HG02870 (cell line): ENCODE measurements around the gene SANBR.
"Not testable (repeated sequence)": the region's sequence is repeated elsewhere in the genome, so short reads cannot be mapped to it uniquely, and the experiment has no call there.

Experiments used
- ATAC-seq: cut with Tn5 transposase; IDR thresholded peaks from one replicate; pipeline ENCODE4 v1.9.1; 2021; ENCODE audit warnings: mild to moderate bottlenecking, moderate library complexity; ENCODE audit not compliant: unreplicated experiment

The SANBR gene

GRCh38 chr2:61065714-61066709 is at the start of gene SANBR:
Gene SANBR, plus strand, starts transcription at chr2:61065871. Its CDS starts 4,480 bp downstream, at chr2:61070351.
- ATAC-seq, result peak; percentile 94

- no peak for ATAC-seq
These were observed 49.7 kb upstream of the SANBR start for GRCh38 chr2:61015976-61016375.

DNA sequence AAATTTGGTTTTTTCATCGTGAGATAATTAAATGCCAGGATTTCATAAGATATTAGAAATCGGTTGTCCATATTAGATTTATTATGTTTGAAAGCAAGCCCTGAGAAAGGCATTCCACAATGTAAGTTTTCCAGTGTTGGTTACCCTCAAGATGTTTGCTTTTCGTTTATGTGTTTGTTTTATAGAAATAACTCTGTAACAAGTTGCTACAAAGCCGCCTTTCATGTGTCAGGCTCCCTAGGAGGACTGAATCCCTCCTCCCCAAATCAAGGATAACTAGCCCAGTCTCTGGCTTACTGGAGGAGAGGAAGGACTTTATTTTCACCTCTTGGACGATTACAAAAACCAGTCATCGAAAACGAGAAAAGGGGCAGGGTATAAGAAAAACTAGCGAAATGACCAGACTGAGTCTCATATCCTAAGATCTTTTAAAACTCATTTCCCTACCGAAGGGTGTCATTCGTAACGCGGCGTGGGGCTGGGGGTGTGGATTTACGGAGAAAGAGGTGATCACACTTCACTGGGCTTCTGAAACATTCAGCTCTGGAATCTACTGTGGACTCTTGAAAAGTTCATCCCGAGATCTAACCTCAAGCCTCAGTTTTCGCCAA is 49.2 kb upstream of the SANBR start:
- ATAC-seq, result peak; percentile 26

DNA sequence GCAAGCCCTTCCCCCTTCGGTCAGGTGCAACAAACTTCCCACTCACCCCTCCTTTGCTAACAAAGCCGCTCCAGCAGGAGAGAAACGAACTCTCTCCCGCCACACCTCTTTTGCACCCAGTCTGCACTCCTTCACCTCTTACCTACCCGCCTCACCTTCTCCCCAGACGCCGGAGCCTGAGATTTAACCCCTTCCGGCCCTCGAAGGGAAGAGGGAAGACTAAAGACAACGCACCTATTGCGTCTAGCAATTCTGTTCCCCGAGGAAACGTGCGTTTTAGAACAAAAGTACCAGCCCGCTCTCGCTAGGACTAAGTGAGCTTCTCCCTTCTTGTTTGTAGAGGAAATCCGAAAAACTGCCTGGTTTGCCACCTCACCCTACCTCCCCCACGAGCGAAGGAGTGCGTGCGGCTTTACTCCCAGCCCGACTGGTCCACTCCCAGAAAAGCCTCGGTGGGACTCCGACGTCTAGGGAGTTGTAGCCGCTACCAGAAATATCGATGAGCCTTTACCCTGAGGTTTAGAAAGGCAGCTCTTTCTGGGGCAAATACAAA is 48.6 kb upstream of the SANBR start:
- ATAC-seq, result peak; percentile 44

DNA sequence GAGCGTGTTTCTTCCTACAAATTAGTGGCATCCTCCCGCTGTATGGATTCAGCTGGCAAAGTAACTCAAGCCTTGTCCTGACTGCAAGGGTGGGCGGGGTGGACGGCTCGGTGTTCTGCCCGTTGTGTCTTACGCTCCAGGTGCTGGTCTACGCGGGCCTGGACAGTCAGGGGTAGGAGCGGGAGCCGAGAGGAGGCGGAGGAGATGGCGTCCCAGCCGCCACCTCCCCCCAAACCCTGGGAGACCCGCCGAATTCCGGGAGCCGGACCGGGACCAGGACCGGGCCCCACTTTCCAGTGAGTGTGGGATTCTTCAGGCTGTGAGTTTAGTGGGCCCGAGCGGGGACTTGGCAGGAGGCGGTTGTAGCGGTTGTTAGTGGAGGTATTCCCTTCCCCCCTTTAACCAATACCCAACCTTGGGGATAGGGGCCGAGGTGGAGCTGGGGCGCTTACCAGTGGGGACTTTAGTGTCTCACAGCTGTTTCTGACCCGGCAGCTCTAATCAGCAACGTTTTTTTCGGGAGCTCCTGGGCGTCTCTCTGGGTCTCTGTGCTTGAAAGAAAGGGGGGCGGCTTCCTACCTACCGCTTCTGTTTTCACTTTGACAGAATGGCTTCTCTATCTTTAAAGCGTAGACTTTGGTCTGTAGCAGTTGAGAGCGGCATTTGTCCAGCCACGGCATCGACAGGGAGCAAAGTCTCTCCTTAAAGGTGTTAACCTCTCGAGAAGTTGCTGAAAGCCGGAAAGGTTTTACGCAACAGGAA is 47.9 kb upstream of the SANBR start, which contains the start of the genes PEX13 and PUS10:
Gene PEX13 (plus strand): TSS at position 165 of the 762 bp plus-strand sequence. CDS start 40 bp downstream, at position 205.
Gene PUS10 (minus strand): TSS at position 700 of the 762 bp plus-strand sequence. CDS start 6,365 bp downstream, outside the sequence.
- ATAC-seq, result peak; percentile 77

- ATAC-seq, result no peak
These were observed 47.3 kb upstream of the SANBR start for GRCh38 chr2:61018318-61018755.

- no peak for ATAC-seq
These were observed 46.9 kb upstream of the SANBR start for GRCh38 chr2:61018798-61019197.

- no peak for ATAC-seq
These were observed 44.4 kb upstream of the SANBR start for GRCh38 chr2:61021228-61021660.

- ATAC-seq, result no peak
These were observed 42.0 kb upstream of the SANBR start for GRCh38 chr2:61023670-61024069.

- ATAC-seq, result no peak
These were observed 36.1 kb upstream of the SANBR start for GRCh38 chr2:61029533-61029932.

GRCh38 chr2:61034592-61034991 is 31.1 kb upstream of the SANBR start:
- ATAC-seq, result not testable (repeated sequence)

DNA sequence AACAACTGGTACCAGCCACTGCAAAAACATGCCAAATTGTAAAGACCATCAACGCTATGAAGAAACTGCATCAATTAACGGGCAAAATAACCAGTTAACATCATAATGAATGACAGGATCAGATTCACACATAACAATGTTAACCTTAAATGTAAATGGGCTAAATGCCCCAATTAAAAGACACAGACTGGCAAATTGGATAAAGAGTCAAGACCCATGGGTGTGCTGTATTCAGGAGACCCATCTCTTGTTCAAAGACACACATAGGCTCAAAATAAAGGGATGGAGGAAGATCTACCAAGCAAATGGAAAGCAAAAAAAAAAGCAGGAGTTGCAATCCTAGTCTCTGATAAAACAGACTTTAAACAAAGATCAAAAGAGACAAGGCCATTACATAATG is 29.0 kb upstream of the SANBR start:
- ATAC-seq, result not testable (repeated sequence)

DNA sequence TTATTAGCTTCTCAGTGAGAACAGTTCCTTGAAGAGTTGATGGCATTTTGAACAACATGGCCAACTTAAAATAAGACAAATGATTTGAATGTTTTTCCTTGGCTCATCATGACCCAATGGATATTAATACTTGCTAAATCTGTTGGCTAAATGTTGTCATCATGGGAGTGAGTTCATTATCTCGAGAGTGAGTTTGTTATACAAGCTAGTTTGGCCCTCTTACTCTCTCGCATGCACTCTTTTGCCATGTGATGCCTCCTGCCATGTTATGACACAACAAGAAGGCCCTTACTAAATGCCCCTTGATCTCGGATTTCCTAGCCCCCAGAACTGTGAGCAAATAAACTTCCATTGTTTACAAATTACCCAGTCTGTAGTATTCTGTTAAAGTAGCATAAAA is 22.9 kb upstream of the SANBR start:
- no peak for ATAC-seq

DNA sequence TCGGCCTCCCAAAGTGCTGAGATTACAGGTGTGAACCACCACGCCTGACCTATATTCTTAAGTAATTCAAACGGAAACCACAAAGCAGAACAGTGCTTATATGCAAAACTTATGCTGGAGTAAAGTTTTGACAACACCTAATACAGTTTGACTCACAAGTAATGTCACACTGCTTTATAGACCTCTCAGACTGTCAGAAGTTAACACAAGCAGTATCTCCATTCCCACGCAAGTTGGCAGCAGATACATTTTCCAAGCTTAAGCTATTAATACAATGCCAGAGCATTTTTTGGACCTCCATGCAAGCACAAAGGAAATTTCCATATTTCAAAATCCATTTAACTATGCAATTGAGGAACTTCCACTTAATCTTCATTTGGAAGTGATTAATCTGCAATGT is 21.0 kb upstream of the SANBR start:
- peak; percentile 65 for ATAC-seq

DNA sequence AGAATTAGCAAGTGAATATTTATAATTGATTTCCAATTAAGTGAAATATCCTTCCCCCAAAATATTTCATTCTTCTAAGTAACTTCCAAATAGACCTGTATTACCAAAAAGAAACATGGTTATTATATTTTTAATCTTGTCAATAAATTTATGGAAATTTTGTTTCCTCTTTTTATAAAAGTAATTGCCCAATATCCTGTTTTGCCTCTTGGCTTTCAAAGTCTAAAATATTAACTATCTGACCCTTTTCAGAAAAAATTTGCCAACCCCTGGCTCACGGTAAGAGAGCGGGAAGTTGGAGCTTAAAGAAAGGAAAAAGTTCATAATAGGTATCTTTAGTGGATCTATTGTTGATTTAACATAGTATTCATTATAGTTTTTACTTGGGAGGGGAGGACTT is 20.4 kb upstream of the SANBR start:
- ATAC-seq, result no peak

- ATAC-seq, result no peak
These were observed 19.7 kb upstream of the SANBR start for GRCh38 chr2:61045999-61046398.

- no peak for ATAC-seq
These were observed 10.1 kb upstream of the SANBR start for GRCh38 chr2:61055557-61055956.

DNA sequence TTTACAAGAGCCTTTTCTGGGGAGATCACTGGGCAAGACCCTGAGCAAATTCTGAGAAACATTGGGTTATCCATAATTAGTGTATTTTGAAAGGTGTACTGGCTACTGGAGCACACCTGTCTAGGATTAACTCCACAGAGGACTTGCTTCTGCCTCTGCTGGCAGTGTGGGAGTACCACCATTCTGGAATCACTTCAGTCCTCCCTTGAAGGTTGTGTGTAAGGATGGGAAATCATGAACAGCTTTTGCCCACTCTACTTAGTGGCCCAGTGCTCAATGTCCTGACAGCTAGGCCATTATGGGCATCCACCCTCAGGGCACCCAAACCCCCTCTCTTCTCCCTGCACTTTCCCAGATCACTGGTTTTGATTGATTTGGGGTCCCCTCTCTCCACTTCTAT is 8.1 kb upstream of the SANBR start:
- ATAC-seq, result no peak

DNA sequence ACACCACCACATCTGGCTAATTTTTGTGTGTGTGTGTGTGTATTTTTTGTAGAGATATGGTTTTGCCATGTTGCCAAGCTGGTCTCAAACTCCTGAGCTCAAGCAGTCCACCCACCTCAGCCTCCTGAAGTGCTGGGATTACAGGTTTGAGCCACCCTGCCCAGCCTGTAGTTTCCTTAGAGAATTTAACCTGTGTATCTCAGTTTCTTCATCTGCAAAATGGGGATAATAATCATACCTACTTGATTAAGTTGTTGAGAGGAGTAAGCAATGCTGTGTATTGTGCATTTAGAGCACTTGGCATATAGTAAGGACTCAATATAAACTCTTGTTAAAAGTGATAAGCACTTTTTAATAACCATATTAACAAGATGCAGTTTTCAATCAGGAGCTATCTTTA is 6.3 kb upstream of the SANBR start:
- no peak for ATAC-seq

DNA sequence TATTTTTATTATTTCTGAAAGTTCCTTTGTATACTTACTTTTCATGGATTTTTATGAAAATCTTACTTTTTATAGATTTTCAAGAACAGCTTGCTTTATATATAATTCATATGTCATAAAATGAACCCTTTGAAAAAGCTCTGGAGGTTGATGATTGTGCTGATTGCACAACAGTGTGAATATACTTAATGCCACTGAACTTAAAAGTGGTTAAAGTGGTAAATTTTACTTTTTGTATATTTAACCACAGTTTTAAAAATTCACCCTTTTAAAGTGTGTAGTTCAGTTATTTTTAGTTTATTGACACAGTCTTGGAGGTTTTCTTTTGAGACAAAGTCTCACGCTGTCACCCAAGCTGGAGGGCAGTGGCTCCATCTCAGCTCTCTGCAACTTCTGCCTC is 8.4 kb downstream of the SANBR start:
- no peak for ATAC-seq

DNA sequence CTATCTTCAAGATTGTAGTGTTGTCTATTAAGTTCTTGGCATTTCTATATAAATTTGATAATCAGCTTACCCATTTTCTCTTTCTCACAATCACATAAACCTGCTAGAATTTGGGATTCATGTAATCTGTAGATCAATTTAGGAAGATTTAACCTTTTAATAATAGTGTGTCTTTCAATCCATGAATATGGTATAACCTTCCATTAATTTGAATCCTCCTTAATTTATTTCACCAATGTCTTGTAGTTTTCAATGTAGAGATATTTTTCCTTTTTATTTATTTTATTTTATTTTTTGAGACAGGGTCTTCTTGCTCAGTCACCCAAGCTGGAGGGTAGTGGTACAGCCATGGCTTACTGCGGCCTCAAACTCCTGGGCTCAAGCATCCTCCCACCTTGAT is 20.2 kb downstream of the SANBR start:
- ATAC-seq, result no peak
